ENCODE data around the gene HOXA11. TPM values are rescaled to one million over a fixed set of nuclear protein-coding genes. Genes with fewer than 3 reads are reported as not detected.

Gene HOXA11
- total RNA-seq, 1 donor from 2014 or later: not detected

GRCh38 chr7:27173956-27174873 lies 10.8 kb downstream of the HOXA11 start, which contains the start of gene HOXA10:
TSS of gene HOXA10 (minus strand) at chr7:27174320. CDS start at chr7:27174306, 14 bp downstream.
- no peak for FAIRE-seq
- TF ChIP-seq CTCF (IDR thresholded peaks at IDR 0.05; ENCODE audit: insufficient read depth, low read length, severe bottlenecking): no peak
- Histone ChIP-seq H3K4me3 (ENCODE audit: low read depth, low read length) (no peak within 1 kb of the TSS), H3K27me3 (ENCODE audit: control insufficient read depth, insufficient read depth, low read length) (peaks cover 70% of the 10 kb centered on the region), H3K36me3 (ENCODE audit: control insufficient read depth, insufficient read depth, low read length) (no peaks in the 10 kb centered on the region)
- DNase-seq (ENCODE audit: low read depth): no peak

GRCh38 chr7:27173511-27173955 lies 11.5 kb downstream of the HOXA11 start:
- DNase-seq (ENCODE audit: low read depth) (no peak), FAIRE-seq (no peak)
- no peak overlapping the region for H3K4me3 ChIP-seq (ENCODE audit: low read depth, low read length)
- TF ChIP-seq CTCF (IDR thresholded peaks at IDR 0.05; ENCODE audit: insufficient read depth, low read length, severe bottlenecking): no peak
- H3K36me3 ChIP-seq (ENCODE audit: control insufficient read depth, insufficient read depth, low read length): no peaks in the 10 kb centered on the region
- peaks cover 72% of the 10 kb centered on the region for H3K27me3 ChIP-seq (ENCODE audit: control insufficient read depth, insufficient read depth, low read length)

GRCh38 chr7:27172823-27173510 lies 12.1 kb downstream of the HOXA11 start:
- Histone ChIP-seq H3K27me3 (ENCODE audit: control insufficient read depth, insufficient read depth, low read length) (peaks cover 74% of the 10 kb centered on the region), H3K36me3 (ENCODE audit: control insufficient read depth, insufficient read depth, low read length) (no peaks in the 10 kb centered on the region), H3K4me3 (ENCODE audit: low read depth, low read length) (no peak overlapping the region)
- FAIRE-seq (no peak), DNase-seq (ENCODE audit: low read depth) (no peak)
- no peak for TF ChIP-seq CTCF (IDR thresholded peaks at IDR 0.05; ENCODE audit: insufficient read depth, low read length, severe bottlenecking)

GRCh38 chr7:27172315-27172774 lies 12.7 kb downstream of the HOXA11 start:
- Histone ChIP-seq H3K36me3 (ENCODE audit: control insufficient read depth, insufficient read depth, low read length) (no peaks in the 10 kb centered on the region), H3K27me3 (ENCODE audit: control insufficient read depth, insufficient read depth, low read length) (peaks cover 80% of the 10 kb centered on the region), H3K4me3 (ENCODE audit: low read depth, low read length) (no peak overlapping the region)
- FAIRE-seq (no peak), DNase-seq (ENCODE audit: low read depth) (no peak)
- TF ChIP-seq CTCF (IDR thresholded peaks at IDR 0.05; ENCODE audit: insufficient read depth, low read length, severe bottlenecking): no peak

GRCh38 chr7:27171637-27172314 lies 13.3 kb downstream of the HOXA11 start:
- no peak for TF ChIP-seq CTCF (IDR thresholded peaks at IDR 0.05; ENCODE audit: insufficient read depth, low read length, severe bottlenecking)
- DNase-seq (ENCODE audit: low read depth): no peak
- no peaks in the 10 kb centered on the region for H3K36me3 ChIP-seq (ENCODE audit: control insufficient read depth, insufficient read depth, low read length)
- no peak for FAIRE-seq
- peaks cover 80% of the 10 kb centered on the region for H3K27me3 ChIP-seq (ENCODE audit: control insufficient read depth, insufficient read depth, low read length)
- H3K4me3 ChIP-seq (ENCODE audit: low read depth, low read length): no peak overlapping the region

Measured in bronchial epithelial cell (primary cell).